Measurements from ENCODE around the gene GBA2. TPM values are rescaled to one million over a fixed set of nuclear protein-coding genes. Genes with fewer than 3 reads are reported as not detected.

GBA2 gene
- total and polyA plus RNA-seq, 2 experiments from 2014 or later = 32.1 to 80.1 TPM

GRCh38 chr9:35711501-35712428 lies 37.3 kb downstream of the GBA2 start (continued):
- TF ChIP-seq, protein P1, sequence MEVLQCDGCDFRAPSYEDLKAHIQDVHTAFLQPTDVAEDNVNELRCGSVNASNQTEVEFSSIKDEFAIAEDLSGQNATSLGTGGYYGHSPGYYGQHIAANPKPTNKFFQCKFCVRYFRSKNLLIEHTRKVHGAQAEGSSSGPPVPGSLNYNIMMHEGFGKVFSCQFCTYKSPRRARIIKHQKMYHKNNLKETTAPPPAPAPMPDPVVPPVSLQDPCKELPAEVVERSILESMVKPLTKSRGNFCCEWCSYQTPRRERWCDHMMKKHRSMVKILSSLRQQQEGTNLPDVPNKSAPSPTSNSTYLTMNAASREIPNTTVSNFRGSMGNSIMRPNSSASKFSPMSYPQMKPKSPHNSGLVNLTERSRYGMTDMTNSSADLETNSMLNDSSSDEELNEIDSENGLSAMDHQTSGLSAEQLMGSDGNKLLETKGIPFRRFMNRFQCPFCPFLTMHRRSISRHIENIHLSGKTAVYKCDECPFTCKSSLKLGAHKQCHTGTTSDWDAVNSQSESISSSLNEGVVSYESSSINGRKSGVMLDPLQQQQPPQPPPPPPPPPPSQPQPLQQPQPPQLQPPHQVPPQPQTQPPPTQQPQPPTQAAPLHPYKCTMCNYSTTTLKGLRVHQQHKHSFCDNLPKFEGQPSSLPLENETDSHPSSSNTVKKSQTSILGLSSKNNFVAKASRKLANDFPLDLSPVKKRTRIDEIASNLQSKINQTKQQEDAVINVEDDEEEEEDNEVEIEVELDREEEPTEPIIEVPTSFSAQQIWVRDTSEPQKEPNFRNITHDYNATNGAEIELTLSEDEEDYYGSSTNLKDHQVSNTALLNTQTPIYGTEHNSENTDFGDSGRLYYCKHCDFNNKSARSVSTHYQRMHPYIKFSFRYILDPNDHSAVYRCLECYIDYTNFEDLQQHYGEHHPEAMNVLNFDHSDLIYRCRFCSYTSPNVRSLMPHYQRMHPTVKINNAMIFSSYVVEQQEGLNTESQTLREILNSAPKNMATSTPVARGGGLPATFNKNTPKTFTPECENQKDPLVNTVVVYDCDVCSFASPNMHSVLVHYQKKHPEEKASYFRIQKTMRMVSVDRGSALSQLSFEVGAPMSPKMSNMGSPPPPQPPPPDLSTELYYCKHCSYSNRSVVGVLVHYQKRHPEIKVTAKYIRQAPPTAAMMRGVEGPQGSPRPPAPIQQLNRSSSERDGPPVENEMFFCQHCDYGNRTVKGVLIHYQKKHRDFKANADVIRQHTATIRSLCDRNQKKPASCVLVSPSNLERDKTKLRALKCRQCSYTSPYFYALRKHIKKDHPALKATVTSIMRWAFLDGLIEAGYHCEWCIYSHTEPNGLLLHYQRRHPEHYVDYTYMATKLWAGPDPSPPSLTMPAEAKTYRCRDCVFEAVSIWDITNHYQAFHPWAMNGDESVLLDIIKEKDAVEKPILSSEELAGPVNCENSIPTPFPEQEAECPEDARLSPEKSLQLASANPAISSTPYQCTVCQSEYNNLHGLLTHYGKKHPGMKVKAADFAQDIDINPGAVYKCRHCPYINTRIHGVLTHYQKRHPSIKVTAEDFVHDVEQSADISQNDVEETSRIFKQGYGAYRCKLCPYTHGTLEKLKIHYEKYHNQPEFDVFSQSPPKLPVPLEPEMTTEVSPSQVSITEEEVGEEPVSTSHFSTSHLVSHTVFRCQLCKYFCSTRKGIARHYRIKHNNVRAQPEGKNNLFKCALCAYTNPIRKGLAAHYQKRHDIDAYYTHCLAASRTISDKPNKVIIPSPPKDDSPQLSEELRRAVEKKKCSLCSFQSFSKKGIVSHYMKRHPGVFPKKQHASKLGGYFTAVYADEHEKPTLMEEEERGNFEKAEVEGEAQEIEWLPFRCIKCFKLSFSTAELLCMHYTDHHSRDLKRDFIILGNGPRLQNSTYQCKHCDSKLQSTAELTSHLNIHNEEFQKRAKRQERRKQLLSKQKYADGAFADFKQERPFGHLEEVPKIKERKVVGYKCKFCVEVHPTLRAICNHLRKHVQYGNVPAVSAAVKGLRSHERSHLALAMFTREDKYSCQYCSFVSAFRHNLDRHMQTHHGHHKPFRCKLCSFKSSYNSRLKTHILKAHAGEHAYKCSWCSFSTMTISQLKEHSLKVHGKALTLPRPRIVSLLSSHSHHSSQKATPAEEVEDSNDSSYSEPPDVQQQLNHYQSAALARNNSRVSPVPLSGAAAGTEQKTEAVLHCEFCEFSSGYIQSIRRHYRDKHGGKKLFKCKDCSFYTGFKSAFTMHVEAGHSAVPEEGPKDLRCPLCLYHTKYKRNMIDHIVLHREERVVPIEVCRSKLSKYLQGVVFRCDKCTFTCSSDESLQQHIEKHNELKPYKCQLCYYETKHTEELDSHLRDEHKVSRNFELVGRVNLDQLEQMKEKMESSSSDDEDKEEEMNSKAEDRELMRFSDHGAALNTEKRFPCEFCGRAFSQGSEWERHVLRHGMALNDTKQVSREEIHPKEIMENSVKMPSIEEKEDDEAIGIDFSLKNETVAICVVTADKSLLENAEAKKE (CRISPR knock-in tag; IDR thresholded peaks at IDR 0.05) = no peak
- no peak for TF ChIP-seq EZH2 (IDR thresholded peaks at IDR 0.05; ENCODE audit: low read depth, unreplicated experiment)

DNA sequence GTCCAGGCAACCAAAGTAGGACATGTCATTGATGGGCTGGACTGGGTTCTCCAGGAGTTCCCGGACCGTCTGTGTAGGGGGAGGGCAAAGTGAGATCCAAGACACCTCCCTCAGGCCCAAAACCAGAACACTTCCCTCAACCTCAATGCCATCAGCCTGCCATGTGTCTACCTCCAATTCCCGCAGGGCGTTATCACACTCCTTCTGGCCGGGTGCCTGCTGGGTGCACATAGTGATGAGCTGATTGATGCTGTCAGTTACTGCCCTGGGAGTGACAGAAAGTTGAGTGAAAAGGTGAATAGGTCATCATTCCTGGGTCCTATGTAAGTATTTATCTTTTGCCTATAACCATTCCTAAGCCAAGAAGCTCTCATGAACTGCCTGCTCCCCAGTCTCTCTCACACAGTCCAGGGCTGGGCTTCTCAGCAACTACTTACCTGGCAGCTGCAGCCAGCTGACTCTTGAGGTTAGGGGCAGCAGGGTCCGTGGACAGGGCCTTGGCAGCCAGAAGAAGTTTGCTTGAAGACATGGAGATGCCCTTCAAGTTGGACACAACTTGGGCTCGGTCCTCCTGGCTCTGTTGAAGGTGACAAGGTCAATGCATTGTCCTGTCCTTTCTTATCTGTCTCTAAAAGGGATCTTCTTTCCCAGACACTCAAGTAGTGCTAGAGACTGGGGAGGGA lies 38.1 kb downstream of the GBA2 start:
- Mint-ChIP-seq H3K4me3 (no peak overlapping the region), H3K27ac (no peak overlapping the region), H3K27me3 (ENCODE audit: insufficient read depth, low read depth, poor library complexity) (peaks cover 6% of the 10 kb centered on the region), H3K4me1 (peaks cover 4% of the 10 kb centered on the region; the same call in 2 of the 3 replicates), H3K36me3 (ENCODE audit: low read depth) (peaks cover 82% of the 10 kb centered on the region), H3K9me3 (no peaks in the 10 kb centered on the region)
- Histone ChIP-seq H3K79me2 (replicated peaks; ENCODE audit: insufficient read depth) (no peaks in the 10 kb centered on the region), H3K36me3 (ENCODE audit: insufficient read depth) (peaks cover 47% of the 10 kb centered on the region), H3K27me3 (ENCODE audit: insufficient read depth) (no peaks in the 10 kb centered on the region), H3K4me2 (no peak overlapping the region), H3K9me2 (ENCODE audit: insufficient read depth) (no peaks in the 10 kb centered on the region), H2AFZ (no peak overlapping the region), H3K4me1 (ENCODE audit: insufficient read depth) (no peaks in the 10 kb centered on the region), H3K27ac (ENCODE audit: low read depth) (no peak overlapping the region), H3F3A (replicated peaks; ENCODE audit: low read depth) (0 out of 2 replicates have a peak, but pooled peaks cover 3% of the 10 kb centered on the region), H4K20me1 (replicated peaks; ENCODE audit: insufficient read depth) (peaks cover 6% of the 10 kb centered on the region), H3K4me3 (no peak overlapping the region)
- ATAC-seq (no peak), DNase-seq (ENCODE audit: low spot score) (no peak)
- TF ChIP-seq NANOG (IDR thresholded peaks at IDR 0.05; ENCODE audit: borderline replicate concordance) (no peak), ZNF331 (CRISPR knock-in tag; IDR thresholded peaks at IDR 0.05; ENCODE audit: low read depth) (no peak)
- TF ChIP-seq, protein P2, sequence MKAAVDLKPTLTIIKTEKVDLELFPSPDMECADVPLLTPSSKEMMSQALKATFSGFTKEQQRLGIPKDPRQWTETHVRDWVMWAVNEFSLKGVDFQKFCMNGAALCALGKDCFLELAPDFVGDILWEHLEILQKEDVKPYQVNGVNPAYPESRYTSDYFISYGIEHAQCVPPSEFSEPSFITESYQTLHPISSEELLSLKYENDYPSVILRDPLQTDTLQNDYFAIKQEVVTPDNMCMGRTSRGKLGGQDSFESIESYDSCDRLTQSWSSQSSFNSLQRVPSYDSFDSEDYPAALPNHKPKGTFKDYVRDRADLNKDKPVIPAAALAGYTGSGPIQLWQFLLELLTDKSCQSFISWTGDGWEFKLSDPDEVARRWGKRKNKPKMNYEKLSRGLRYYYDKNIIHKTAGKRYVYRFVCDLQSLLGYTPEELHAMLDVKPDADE (IDR thresholded peaks at IDR 0.05) = no peak

All from GM23338 (cell line).